Hepatic stellate cell (primary cell): ENCODE data around the gene PROK2.

Experiments used
- DNase-seq: peaks from one replicate; pipeline ENCODE4 v3.0.0; 2011; ENCODE audit warnings: low spot score

The PROK2 gene

GRCh38 chr3:71786551-71786950 lies 1.6 kb upstream of the PROK2 start:
- DNase-seq = no peak

- DNase-seq = no peak
Measured at GRCh38 chr3:71786217-71786549, 1.2 kb upstream of the PROK2 start.

DNA sequence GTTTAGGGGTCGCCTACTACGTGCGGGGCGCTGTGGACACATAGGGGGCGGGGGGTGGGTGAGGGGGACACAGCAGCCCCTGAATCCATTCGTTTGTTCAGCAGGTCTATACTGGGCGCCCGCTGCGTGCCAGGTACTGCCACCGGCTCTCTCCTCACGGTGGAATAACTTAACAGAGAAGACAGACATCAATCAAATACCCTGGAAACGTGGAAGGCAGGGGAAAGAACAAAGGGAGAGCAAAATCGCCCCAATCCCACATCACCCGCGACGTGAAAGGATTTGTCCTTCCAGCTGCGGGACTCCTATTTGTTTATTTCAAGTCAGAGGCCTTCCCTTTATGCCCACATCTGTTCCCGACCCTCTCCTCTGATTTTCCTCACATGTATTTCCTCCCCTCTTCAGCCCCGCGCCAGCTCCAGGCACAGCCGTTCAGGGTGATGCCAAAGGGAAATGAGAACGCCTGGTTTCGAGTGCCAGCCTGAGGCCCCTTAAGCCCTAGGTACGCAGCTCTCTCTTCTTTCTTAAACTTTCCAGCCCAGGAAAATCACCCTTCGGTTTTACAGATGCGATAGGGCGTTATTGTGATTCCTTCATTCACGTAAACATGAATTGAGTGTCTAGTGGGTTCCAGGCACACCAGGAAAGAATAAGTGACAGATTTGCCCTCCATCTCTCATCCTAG lies 726 bp upstream of the PROK2 start:
- DNase-seq = no peak

DNA sequence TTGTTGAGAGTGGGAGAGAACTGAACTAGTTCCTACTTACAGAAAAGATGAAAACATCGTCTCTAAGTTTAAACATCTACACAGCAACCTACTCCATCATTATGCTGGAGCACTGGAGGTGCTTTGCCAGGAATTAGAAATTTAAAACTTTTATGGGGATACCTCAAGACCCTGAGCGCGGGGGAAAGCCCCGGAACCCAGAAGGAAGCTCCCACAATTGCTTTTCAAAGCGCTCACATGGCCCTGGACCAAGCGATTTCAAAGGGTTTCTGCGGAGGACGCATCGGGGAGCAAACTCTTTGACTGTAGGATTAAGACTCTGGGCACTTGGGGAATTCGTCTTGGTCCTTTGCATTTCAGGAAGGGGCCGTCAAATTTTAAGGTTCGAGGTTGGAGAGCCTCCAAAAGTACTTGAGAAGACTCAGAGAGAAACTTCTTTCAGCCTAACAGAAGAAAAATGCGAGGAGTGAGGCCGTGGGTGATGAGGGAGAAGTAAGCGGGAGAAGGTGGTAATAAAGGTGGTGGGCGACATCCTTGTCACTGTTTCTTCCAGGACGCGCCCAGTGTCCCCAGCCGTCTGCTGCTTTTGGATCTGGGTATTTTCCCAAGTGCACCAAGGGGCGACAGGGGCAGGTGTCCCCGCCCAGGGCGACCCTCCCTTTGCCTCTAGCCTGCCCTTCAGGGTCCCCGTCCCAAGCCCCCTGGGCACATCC lies 591 bp downstream of the PROK2 start:
- DNase-seq = no peak

DNA sequence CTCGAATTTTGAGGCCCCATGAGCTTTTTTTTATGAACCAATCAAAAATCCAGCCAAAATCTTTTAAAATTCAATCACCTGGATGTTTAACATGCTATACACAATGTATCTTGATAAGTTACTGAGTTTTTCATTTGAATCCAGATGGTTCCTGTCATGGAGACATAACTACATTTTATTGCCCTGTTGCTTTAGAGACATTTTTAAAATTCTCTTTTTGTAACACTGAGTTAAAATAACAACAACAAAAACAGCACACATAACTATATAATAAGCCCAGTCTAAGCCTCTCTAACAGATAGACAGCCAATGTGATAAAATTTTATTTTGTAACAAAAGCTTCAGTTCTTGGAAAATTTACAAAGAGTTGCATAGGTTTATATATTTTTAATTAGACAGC lies 1.8 kb downstream of the PROK2 start:
- DNase-seq = no peak

DNA sequence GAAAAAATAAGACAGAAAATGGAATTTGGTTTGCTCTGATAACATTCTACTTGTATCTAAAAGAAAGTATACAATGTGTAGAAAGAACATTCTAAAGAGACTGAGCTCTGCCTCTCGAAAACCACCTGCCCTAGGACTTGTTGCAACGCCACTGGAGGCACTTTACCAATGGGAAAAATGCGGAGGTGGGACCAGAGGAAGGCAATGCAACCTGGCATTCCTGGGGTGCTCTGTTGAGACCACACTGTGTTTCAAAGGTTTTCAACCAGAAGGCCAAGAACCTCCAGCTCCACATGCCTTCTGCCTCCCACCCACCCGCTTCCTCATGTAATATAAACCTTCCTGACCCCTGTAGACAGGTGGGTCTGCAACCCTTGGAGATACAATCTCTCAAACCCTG lies 4.5 kb downstream of the PROK2 start:
- no peak for DNase-seq

DNA sequence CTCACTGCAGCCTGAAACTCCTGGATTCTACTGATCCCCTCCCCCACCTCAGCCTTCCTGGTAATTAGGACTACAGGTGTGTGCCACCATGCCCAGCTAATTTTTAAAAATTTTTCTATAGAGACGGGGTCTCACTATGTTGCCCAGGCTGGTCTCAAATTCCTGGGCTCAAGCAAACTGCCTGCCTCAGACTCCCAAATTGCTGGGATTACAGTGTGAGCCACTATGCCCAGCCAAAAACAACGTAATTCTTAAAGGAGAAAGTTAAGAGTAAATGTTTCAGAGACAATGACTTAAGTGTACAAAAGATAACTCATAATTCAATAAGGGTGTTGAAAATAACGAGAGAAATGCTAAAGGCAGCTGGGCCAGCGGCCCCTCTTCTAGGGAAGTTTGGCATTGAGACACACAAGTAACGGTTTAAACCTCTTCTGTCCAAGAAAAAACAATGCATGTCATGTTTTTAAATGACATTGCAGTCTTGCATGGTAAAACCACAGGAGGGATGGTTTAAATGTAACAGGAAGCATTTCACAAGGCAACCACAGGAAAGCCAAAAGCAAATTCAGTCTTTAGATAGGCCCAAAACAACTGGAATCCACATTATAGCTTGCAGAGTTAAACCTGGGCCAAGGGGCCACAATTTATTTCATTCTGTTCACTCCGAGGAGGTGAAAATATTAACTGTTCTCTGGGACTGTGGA lies 5.1 kb downstream of the PROK2 start:
- DNase-seq = no peak

- no peak for DNase-seq
Measured at GRCh38 chr3:71778353-71778752, 6.6 kb downstream of the PROK2 start.

- DNase-seq = no peak
Measured at GRCh38 chr3:71776538-71776937, 8.4 kb downstream of the PROK2 start.

DNA sequence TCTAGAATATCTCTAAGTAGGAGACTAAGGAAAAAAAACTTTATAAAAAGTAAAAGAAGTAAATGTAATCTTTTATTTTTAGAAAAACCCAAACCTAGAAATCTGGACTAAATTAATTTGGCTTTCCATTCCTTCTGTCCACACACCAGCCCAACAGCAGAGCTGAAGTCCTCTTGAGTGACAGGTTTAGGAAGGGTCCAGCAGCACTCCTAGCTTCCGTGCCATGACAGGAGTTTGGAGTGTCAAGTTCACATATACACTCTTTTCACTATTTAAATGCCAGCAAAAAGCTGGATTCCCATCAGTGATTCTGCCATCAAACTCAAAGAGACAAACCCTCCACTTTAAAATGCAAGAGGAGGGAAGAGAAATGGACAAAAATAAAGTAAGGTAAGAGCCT lies 13.1 kb downstream of the PROK2 start:
- DNase-seq = no peak

DNA sequence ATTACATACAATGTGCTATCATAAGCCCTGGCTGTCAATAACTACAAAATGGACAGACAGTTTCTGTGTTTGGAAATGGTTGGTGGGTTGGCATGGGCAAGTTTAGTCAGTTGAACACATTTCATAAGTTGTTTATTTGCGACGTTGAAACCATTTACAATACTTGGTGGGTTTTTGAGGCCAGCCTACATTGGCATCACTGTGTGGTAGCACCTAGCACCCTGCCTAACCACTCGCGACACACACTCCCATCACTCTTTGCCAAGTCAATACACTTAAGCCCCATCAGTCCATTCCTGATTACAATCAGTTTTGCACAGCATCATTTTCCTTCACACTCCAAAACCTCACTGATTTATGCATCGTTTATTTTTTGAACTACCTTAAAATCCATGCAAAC lies 13.8 kb downstream of the PROK2 start:
- no peak for DNase-seq

- no peak for DNase-seq
Measured at GRCh38 chr3:71763426-71763825, 21.5 kb downstream of the PROK2 start.

DNA sequence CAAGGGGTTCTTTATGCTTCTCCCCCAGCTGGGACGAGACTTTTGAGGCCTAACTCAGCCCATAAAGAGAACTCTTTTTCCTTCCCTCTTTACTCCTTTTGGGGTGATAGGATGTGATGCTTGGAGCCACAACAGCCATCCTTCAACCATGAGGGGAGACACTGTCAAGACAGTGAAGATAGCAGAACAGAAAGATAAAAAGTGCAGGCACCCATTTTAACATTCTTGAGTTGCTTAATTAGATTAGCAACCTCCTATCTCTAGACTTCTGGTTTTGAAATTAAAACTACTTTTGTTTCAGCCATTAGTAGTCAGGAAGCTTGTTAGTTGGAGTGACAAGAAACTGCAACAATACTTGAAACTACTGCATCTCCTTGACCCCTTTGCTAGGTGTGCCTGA lies 24.8 kb downstream of the PROK2 start:
- DNase-seq = no peak

GRCh38 chr3:71759401-71759800 lies 25.5 kb downstream of the PROK2 start:
- DNase-seq = no peak

GRCh38 chr3:71758091-71758490 lies 26.9 kb downstream of the PROK2 start:
- DNase-seq = no peak

DNA sequence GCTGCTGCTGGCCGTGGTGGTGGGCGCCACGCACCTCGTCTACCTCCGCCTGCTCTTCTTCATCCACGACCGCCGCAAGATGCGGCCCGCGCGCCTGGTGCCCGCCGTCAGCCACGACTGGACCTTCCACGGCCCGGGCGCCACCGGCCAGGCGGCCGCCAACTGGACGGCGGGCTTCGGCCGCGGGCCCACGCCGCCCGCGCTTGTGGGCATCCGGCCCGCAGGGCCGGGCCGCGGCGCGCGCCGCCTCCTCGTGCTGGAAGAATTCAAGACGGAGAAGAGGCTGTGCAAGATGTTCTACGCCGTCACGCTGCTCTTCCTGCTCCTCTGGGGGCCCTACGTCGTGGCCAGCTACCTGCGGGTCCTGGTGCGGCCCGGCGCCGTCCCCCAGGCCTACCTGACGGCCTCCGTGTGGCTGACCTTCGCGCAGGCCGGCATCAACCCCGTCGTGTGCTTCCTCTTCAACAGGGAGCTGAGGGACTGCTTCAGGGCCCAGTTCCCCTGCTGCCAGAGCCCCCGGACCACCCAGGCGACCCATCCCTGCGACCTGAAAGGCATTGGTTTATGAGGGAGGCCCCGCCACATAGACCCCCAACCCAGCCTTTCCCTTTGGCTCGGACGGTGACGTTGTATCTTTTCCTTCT lies 30.2 kb downstream of the PROK2 start:
- DNase-seq = no peak

GRCh38 chr3:71753701-71754609 lies 31.0 kb downstream of the PROK2 start, which contains the start of gene GPR27:
TSS of gene GPR27 (plus strand) at chr3:71753855. CDS start at chr3:71754050, 195 bp downstream.
- DNase-seq = no peak

- DNase-seq = no peak
Measured at GRCh38 chr3:71752831-71753700, 31.9 kb downstream of the PROK2 start.

- no peak for DNase-seq
Measured at GRCh38 chr3:71751602-71752001, 33.3 kb downstream of the PROK2 start.

DNA sequence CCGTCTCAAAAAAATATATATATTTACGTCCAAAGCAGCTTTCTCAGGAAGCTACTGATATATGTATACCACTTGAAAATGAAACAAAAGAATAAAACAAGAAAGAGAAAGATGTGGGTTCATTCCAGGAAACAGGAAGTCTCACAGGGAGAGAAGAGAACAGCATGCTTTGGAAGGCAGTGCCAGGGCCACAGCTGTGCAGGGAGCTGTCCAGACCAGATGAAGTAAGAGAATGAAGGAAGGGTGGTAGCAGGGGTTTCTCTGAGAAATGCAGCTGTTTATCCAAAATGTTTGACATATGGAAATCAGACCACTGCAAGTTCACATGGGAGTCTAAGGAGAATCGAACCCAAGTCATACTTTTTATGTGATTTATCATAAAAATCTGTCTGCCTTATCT lies 40.2 kb downstream of the PROK2 start:
- no peak for DNase-seq

DNA sequence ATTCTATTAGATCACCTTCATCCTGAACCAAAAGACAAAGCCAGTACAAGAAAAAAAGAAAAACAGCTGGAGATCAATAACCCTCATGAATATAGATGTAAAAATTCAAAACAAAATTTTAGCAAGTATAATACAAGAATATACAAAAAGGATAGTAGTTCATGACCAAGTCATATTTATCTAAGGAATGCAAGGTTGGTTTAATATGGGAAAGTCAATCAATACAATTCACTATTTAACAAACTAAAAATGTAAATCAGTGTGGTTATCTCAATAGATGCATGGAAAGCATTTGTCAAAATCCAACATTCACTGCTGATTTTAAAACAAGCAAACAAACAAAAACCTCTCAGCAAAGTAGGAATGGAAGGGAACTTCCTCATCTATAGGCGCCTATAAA lies 42.3 kb downstream of the PROK2 start:
- no peak for DNase-seq
